Karpas-422 (cell line): ENCODE results near the gene CDC42EP4. TPM values are rescaled to one million over a fixed set of nuclear protein-coding genes. Genes with fewer than 3 reads are reported as not detected.

Experiments used
- DNase-seq: peaks from one replicate; pipeline ENCODE4 v3.0.0-alpha.2; 2015
- H2AFZ ChIP-seq: fragments of 200-600 bp; sonication (generic); 2 replicates; pipeline ENCODE4 v1.6.1; 2014; ENCODE audit warnings: antibody characterized with exemption, low read length, mixed read lengths
- H3K27ac ChIP-seq: fragments of 200-600 bp; sonication (generic); 2 replicates; pipeline ENCODE4 v1.5.1; 2014; ENCODE audit warnings: mild to moderate bottlenecking, low read length, moderate library complexity
- H3K27me3 ChIP-seq: fragments of 200-600 bp; sonication (generic); 2 replicates; pipeline ENCODE4 v1.6.1; 2014; ENCODE audit warnings: low read length, mixed read lengths
- H3K36me3 ChIP-seq: fragments of 200-600 bp; sonication (generic); 2 replicates; pipeline ENCODE4 v1.6.1; 2014; ENCODE audit warnings: low read length, mixed read lengths; ENCODE audit not compliant: insufficient read depth
- H3K4me1 ChIP-seq: fragments of 200-600 bp; sonication (generic); 2 replicates; pipeline ENCODE4 v1.6.1; 2014; ENCODE audit warnings: mild to moderate bottlenecking, low read length, mixed read lengths
- H3K4me2 ChIP-seq: fragments of 200-600 bp; sonication (generic); 2 replicates; pipeline ENCODE4 v1.6.1; 2014; ENCODE audit warnings: low read length, low read depth, mild to moderate bottlenecking; ENCODE audit not compliant: poor library complexity, severe bottlenecking
- H3K4me3 ChIP-seq: fragments of 200-600 bp; sonication (generic); 2 replicates; pipeline ENCODE4 v1.5.1; 2014; ENCODE audit warnings: mild to moderate bottlenecking, antibody characterized with exemption, low read length, mixed read lengths
- H3K79me2 ChIP-seq: fragments of 200-600 bp; sonication (generic); 2 replicates; pipeline ENCODE4 v1.6.1; 2014; ENCODE audit warnings: mild to moderate bottlenecking, low read length, mixed read lengths
- H3K9ac ChIP-seq: fragments of 200-600 bp; sonication (generic); 2 replicates; pipeline ENCODE4 v1.6.0; 2014; ENCODE audit warnings: low read length
- H3K9me2 ChIP-seq: fragments of 200-600 bp; sonication (generic), shearing (Covaris generic); replicated peaks from 2 replicates; pipeline ENCODE4 v1.6.0; 2014; ENCODE audit warnings: mild to moderate bottlenecking, low read length, moderate library complexity; ENCODE audit not compliant: insufficient read depth
- H3K9me3 ChIP-seq: fragments of 300-700, 200-600 bp; sonication (generic); 2 replicates; pipeline ENCODE4 v1.6.1; 2014; ENCODE audit warnings: low read length, mixed read lengths
- H4K20me1 ChIP-seq: fragments of 200-600 bp; sonication (generic); 2 replicates; pipeline ENCODE4 v1.6.1; 2014; ENCODE audit warnings: mild to moderate bottlenecking, antibody characterized with exemption, low read length, low read depth; ENCODE audit not compliant: insufficient read depth
- total RNA-seq: library from RNA; depleted of rRNA; stranded (reverse); fragments of >200 nt; shearing (Covaris generic); gene quantifications from 2 replicates; pipeline ENCODE4 v1.2.3, GENCODE V29; 2014; ENCODE audit warnings: low replicate concordance

CDC42EP4 gene
- total RNA-seq, 1 experiment from 2014 or later, result not detected

DNA sequence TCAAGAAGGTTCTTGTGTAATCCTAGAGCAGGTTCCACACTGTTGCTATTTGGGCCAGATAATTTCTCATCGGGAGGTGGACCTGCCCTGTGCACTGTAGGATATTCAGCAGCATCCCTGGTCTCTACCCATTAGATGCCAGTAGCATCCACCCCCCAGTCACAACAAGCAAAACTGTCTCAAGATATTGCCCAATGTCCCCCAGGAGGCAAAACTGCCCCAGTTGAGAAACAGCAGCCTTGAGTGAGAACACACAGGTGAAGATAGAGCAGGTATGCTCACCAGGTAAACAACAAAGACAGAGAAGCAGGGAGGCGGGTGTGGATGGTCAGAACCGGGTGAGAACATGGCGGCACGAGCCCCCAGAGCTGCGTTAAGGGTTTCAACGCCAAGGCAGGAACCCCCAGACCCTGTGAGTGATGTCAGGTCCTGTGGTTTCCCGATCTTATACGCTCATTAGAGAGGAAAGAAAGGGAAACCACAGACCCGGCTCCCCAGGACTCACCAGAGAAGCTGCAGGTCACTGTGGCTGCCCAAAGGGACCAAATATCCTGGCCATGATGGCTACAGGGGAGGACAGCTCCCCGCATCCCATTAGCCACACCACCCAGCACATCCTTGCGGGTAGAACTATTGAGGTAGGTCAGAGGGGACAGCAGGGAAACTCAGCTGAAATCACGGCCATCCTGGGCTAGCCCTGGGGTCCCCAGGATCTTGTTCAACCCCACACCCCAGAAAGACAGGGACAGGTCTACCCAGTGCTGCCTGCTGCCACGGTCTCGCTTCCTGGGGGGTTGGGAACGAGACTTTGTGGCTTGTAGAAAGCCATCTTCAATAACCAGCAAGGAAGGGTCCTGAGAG is 21.2 kb downstream of the CDC42EP4 start:
- DNase-seq, result no peak
- peaks cover 4% of the 10 kb centered on the region; the same call in 1 of the 2 replicates for H3K4me1 ChIP-seq
- no peaks in the 10 kb centered on the region for H3K79me2 ChIP-seq
- H4K20me1 ChIP-seq, result no peaks in the 10 kb centered on the region
- H3K4me2 ChIP-seq, result no peak overlapping the region
- no peaks in the 10 kb centered on the region for H3K36me3 ChIP-seq
- H3K9me2 ChIP-seq, result no peaks in the 10 kb centered on the region
- H3K27ac ChIP-seq, result no peak overlapping the region
- H2AFZ ChIP-seq, result no peak overlapping the region
- H3K9me3 ChIP-seq, result no peaks in the 10 kb centered on the region
- no peak overlapping the region for H3K4me3 ChIP-seq
- no peak overlapping the region for H3K9ac ChIP-seq
- H3K27me3 ChIP-seq, result no peaks in the 10 kb centered on the region

DNA sequence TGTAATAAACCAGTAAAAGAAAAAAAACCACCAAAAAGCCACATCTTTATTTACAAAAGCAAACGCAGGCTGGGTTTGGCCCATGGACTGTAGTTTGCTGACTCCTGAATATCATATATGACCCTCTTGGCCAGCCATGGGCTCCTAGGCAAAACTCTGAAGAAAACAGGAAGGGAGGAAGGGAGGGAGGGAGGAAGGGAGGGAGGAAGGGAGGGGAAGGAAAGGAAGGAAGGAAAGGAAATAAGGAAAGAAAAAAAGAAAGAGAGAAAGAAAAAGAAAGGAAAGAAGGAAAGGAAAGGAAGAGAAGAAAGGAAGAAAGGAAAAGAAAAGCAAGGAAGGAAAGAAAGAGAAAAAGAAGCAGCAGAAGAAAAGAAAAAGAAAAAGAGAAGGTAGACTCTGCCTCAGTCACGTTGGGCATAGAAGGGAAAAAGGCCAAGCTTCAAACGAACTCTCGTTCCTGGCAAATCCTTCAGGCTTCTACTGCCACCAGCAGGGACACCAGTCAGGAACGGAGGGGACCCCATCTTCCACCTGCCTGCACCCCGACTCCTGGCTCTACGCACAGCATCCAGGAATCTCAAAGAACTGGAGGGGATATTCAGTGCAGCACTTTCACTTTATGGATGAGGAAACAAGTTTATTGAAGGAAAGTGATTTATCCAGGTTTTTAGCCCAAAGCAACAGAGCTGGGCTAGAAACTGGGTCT is 22.1 kb downstream of the CDC42EP4 start:
- DNase-seq, result no peak
- Histone ChIP-seq H3K9me3 (no peaks in the 10 kb centered on the region), H3K27ac (no peak overlapping the region), H3K4me1 (peaks cover 4% of the 10 kb centered on the region; the same call in 1 of the 2 replicates), H4K20me1 (no peaks in the 10 kb centered on the region), H3K27me3 (no peaks in the 10 kb centered on the region), H3K9ac (no peak overlapping the region), H3K36me3 (no peaks in the 10 kb centered on the region), H3K79me2 (no peaks in the 10 kb centered on the region), H2AFZ (no peak overlapping the region), H3K4me2 (no peak overlapping the region), H3K9me2 (no peaks in the 10 kb centered on the region), H3K4me3 (no peak overlapping the region)

DNA sequence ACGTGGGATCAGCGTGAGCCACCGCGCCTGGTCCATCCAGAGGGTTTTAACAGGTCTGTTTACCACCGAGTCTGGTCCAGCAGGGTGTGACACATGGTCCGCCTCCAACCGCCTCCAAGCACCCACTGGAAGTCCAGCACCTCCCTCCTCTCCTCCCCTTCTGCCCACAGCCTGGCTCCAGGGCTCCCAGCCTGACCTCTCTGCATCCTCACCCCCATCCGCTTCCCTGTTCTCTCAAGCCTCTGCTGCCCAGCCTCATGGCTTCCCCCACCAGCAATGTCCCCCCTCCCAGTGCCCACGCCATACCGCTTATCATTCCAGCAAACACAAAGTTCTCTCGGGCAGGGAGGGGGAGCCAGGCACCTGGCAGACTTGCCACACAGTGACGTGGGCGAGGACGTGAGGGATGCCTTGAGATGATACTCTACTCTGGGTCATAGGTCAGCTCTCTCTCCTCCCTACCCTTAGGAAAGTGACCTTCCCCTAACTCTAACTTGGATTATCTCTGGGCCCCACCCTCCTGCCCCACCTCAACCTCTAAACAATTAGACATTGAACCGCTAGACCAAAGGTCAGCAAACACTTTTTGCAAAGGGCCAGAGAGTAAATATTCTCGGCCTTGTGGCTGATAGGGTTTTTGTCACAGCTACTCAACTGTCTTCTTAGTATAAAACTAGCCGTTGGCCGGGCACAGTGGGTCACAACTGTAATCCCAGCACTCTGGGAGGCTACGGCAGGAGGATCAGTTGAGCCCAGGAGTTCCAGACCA is 23.1 kb downstream of the CDC42EP4 start:
- H4K20me1 ChIP-seq, result no peaks in the 10 kb centered on the region
- H3K27ac ChIP-seq, result no peak overlapping the region
- H3K9me2 ChIP-seq, result no peaks in the 10 kb centered on the region
- H3K79me2 ChIP-seq, result no peaks in the 10 kb centered on the region
- no peak overlapping the region for H3K9ac ChIP-seq
- H3K36me3 ChIP-seq, result no peaks in the 10 kb centered on the region
- H3K27me3 ChIP-seq, result no peaks in the 10 kb centered on the region
- no peaks in the 10 kb centered on the region for H3K9me3 ChIP-seq
- peaks cover 7% of the 10 kb centered on the region for H3K4me1 ChIP-seq
- DNase-seq, result no peak
- H3K4me3 ChIP-seq, result no peak overlapping the region
- H2AFZ ChIP-seq, result no peak overlapping the region
- no peak overlapping the region for H3K4me2 ChIP-seq

- H3K79me2 ChIP-seq, result no peaks in the 10 kb centered on the region
Observed at GRCh38 chr17:73286863-73287296, 24.9 kb downstream of the CDC42EP4 start.

DNA sequence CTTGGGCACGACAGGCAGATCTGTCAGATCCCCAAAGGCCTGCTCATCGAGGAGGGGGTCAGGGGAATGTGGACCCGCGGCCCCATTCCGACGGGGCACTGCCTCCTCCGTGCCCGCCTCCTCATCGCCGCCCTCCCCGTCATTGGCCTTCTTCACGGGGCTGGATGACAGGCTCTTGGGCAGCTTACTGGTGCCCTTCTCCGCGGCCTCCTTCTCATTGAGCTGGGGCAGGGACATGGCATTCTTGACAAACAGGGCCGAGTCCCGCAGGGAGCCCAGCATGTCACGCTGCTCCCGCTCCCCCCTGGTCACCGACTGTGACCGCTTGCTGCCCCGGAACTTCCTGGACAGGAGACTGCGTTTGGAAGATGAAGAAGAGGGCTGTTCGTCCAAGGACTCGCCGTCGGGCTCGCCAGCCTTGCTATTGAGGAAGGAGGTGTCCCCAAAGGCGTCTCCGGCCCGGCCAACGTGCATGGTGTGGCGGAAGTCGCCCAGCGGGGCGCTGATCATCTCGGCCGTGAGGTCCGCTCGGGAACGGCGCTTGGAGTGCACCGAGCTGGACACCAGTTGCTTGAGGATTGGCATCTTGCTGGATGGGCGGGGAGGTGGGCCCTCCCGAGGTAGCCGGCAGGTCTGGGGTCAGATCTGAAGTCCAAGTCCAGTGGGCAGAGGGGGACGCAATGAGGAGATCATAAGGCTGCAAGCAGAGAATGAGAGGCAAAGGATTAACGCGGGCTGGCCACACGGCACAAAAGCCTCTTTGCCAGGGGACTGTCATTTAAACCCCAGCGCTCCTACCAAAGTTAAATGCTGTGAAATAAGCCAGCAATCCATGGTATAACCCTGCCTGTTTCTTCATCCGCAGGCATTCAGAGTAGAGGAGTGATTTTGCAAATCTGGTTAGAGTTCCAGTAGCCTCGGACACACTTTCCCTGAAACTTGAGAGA is 25.6 kb downstream of the CDC42EP4 start:
- Histone ChIP-seq H3K4me1 (peaks cover 18% of the 10 kb centered on the region), H3K27ac (no peak overlapping the region)

More at GRCh38 chr17:73286863-73287296, 24.9 kb downstream of the CDC42EP4 start:
- H3K9me3 ChIP-seq, result no peaks in the 10 kb centered on the region
- H2AFZ ChIP-seq, result no peak overlapping the region
- no peak overlapping the region for H3K9ac ChIP-seq
- no peak overlapping the region for H3K4me2 ChIP-seq
- no peaks in the 10 kb centered on the region for H4K20me1 ChIP-seq
- H3K36me3 ChIP-seq, result no peaks in the 10 kb centered on the region
- no peaks in the 10 kb centered on the region for H3K9me2 ChIP-seq
- H3K4me3 ChIP-seq, result no peak overlapping the region
- DNase-seq, result no peak
- peaks cover 16% of the 10 kb centered on the region for H3K4me1 ChIP-seq
- no peak overlapping the region for H3K27ac ChIP-seq
- H3K27me3 ChIP-seq, result no peaks in the 10 kb centered on the region

GRCh38 chr17:73285603-73285908 is 26.2 kb downstream of the CDC42EP4 start:
- Histone ChIP-seq H3K9me3 (no peaks in the 10 kb centered on the region), H4K20me1 (no peaks in the 10 kb centered on the region), H3K27ac (no peak overlapping the region), H3K79me2 (no peaks in the 10 kb centered on the region), H3K9ac (no peak overlapping the region), H3K4me1 (peaks cover 16% of the 10 kb centered on the region), H3K27me3 (no peaks in the 10 kb centered on the region), H3K9me2 (no peaks in the 10 kb centered on the region), H3K4me3 (no peak overlapping the region), H3K4me2 (no peak overlapping the region), H2AFZ (no peak overlapping the region), H3K36me3 (no peaks in the 10 kb centered on the region)
- no peak for DNase-seq

More for the DNA sequence above, 25.6 kb downstream of the CDC42EP4 start:
- no peak overlapping the region for H3K9ac ChIP-seq
- H3K27me3 ChIP-seq, result no peaks in the 10 kb centered on the region
- H2AFZ ChIP-seq, result no peak overlapping the region
- H3K9me2 ChIP-seq, result no peaks in the 10 kb centered on the region
- H3K4me3 ChIP-seq, result no peak overlapping the region
- H3K36me3 ChIP-seq, result no peaks in the 10 kb centered on the region
- H3K4me2 ChIP-seq, result no peak overlapping the region
- DNase-seq, result no peak
- H4K20me1 ChIP-seq, result no peaks in the 10 kb centered on the region
- H3K9me3 ChIP-seq, result no peaks in the 10 kb centered on the region
- H3K79me2 ChIP-seq, result no peaks in the 10 kb centered on the region

DNA sequence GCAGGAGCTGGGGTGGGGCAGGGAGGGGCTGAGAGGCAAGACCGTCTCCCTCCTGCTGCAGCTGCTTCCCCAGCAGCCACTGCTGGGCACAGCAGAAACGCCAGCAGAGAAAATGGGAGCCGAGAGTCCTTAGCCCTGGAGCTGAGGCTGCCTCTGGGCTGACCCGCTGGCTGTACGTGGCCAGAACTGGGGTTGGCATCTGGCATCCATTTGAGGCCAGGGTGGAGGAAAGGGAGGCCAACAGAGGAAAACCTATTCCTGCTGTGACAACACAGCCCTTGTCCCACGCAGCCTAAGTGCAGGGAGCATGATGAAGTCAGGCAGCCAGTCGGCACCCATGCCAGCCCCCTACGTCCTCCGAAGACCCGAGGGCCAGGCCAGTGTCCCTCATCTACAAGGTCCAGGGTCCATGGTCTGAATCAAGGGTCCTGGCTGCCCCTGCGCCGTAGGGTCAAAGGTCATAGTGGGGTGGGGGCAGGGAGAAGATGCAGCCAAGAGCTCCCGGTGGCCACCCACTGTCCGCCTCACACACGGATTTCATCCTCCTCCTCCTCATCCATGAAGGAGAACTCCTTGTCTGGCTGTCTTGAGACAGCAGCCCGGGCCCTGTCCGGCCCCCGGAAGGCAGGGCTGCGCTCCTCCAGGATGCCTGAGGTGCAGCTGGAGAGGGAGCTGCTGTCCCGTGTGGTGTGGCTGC is 26.7 kb downstream of the CDC42EP4 start:
- Histone ChIP-seq H3K27ac (no peak overlapping the region), H3K9ac (no peak overlapping the region), H3K4me2 (no peak overlapping the region), H2AFZ (no peak overlapping the region), H3K9me2 (no peaks in the 10 kb centered on the region), H3K27me3 (no peaks in the 10 kb centered on the region), H3K79me2 (no peaks in the 10 kb centered on the region), H4K20me1 (no peaks in the 10 kb centered on the region), H3K36me3 (no peaks in the 10 kb centered on the region), H3K4me3 (no peak overlapping the region), H3K9me3 (no peaks in the 10 kb centered on the region), H3K4me1 (peaks cover 16% of the 10 kb centered on the region)
- DNase-seq, result no peak
